ENCODE measurements around the gene EIF4ENIF1.
"Not testable (repeated sequence)": the region's sequence is repeated elsewhere in the genome, so short reads cannot be mapped to it uniquely, and the experiment has no call there.

Gene EIF4ENIF1

DNA sequence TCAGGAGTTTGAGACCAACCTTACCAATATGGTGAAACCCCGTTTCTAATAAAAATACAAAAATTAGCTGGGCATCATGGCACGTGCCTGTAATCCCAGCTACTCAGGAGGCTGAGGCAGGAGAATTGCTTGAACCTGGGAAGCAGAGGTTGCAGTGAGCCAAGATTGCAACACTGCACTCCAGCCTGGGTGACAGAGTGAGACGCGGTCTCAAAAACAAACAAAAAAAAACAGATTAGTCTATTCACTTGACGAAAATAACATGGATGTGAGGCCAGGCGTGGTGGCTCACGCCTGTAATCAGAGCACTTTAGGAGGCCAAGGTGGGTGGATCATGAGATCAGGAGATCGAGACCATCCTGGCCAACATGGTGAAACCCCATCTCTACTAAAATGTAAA is 7.2 kb downstream of the EIF4ENIF1 start:
- H2BK120ac ChIP-seq (ENCODE audit: low read depth, low read length); H3K14ac ChIP-seq (ENCODE audit: low read length in 2 of 2); H4K8ac ChIP-seq (ENCODE audit: low read length); H2BK15ac ChIP-seq (ENCODE audit: low read depth, poor library complexity, severe bottlenecking); H3K23ac ChIP-seq (ENCODE audit: low read length in 2 of 2); H2AK5ac ChIP-seq (ENCODE audit: low read length, severe bottlenecking); H3K27ac ChIP-seq (ENCODE audit: low read length, poor library complexity, severe bottlenecking); H3K4me2 ChIP-seq (ENCODE audit: low read length, poor library complexity, severe bottlenecking); H3K4me1 ChIP-seq (ENCODE audit: control insufficient read depth, insufficient read depth, low read depth, low read length); H2BK12ac ChIP-seq (ENCODE audit: low read length in 2 of 2); H2AFZ ChIP-seq (ENCODE audit: low read depth, low read length); H4K91ac ChIP-seq (ENCODE audit: low read length); H3K4me3 ChIP-seq (ENCODE audit: insufficient read depth in 1 of 2, low read depth in 1 of 2, low read length in 2 of 2); H3K18ac ChIP-seq (ENCODE audit: low read depth in 1 of 2, low read length in 2 of 2); H3K27me3 ChIP-seq (ENCODE audit: control insufficient read depth in 1 of 2, insufficient read depth in 1 of 2, low read length in 2 of 2); DNase-seq; H3K79me1 ChIP-seq (replicated peaks; ENCODE audit: low read length, poor library complexity, severe bottlenecking); H3K9me3 ChIP-seq (ENCODE audit: control insufficient read depth, low read length); H3K9ac ChIP-seq (ENCODE audit: low read length); H2BK5ac ChIP-seq (ENCODE audit: low read depth, low read length, poor library complexity, severe bottlenecking); H3K4ac ChIP-seq (ENCODE audit: low read depth in 1 of 2, low read length in 2 of 2): not testable (repeated sequence)
- H3K36me3 ChIP-seq (ENCODE audit: control insufficient read depth in 1 of 2, insufficient read depth in 2 of 2, low read depth in 1 of 2, low read length in 2 of 2), result peaks cover 51 to 88% of the 10 kb centered on the region in 2 experiments
- 98% methylated on average over 8 of the region's 8 CpGs for WGBS

DNA sequence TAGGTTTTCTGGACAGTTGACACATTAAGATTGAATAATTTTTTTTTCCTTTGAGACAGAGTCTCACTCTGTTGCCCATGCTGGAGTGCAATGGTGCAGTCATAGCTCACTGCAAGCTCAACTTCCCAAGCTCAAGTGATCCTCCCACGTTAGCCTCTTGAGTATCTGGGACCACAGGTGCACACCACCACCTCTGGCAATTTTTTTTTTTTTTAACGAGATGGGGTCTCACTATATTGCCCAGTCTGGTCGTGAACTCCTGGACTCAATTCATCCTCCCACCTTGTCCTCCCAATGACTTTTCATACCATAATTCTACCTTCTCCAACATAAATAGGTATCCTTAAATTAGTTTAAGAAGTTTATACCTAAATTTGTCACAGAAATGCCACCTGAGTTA is 8.5 kb downstream of the EIF4ENIF1 start:
- Histone ChIP-seq H3K4ac (ENCODE audit: low read depth in 1 of 2, low read length in 2 of 2) (no peak overlapping the region), H2BK15ac (ENCODE audit: low read depth, poor library complexity, severe bottlenecking) (no peak overlapping the region)
- 78% methylated on average over 2 of the region's 3 CpGs for WGBS

DNA sequence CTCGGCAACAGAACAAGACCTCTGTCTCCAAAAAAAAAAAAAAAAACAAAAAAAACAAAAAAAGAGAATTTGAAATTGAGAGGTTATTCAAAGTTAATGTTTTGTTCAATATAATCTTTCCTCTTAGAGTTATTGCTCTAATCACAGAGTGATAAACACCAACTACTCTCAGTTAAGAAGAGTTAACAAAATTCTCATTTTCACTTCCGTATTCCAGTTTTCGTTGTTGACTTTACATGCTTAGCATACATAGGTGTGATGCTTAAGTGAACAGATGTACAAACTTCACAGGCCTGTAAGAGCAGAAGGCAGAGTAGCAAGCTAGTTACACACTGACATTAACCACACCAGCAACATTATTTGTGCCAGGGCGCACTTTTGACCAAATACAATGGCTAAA is 12.3 kb downstream of the EIF4ENIF1 start:
- no peak overlapping the region for H3K9ac ChIP-seq (ENCODE audit: low read length)
- no peak overlapping the region for H3K4me3 ChIP-seq (ENCODE audit: insufficient read depth in 1 of 2, low read depth in 1 of 2, low read length in 2 of 2)
- no peak overlapping the region for H2BK15ac ChIP-seq (ENCODE audit: low read depth, poor library complexity, severe bottlenecking)
- H3K27me3 ChIP-seq (ENCODE audit: control insufficient read depth in 1 of 2, insufficient read depth in 1 of 2, low read length in 2 of 2), result no peaks in the 10 kb centered on the region
- H3K4me1 ChIP-seq (ENCODE audit: control insufficient read depth, insufficient read depth, low read depth, low read length), result peaks cover 4% of the 10 kb centered on the region
- H2BK12ac ChIP-seq (ENCODE audit: low read length in 2 of 2), result no peak overlapping the region
- H2AK5ac ChIP-seq (ENCODE audit: low read length, severe bottlenecking), result no peak overlapping the region
- no peak overlapping the region for H3K4ac ChIP-seq (ENCODE audit: low read depth in 1 of 2, low read length in 2 of 2)
- no peak overlapping the region for H2BK120ac ChIP-seq (ENCODE audit: low read depth, low read length)
- no peak overlapping the region for H3K23ac ChIP-seq (ENCODE audit: low read length in 2 of 2)
- no peak overlapping the region for H2BK5ac ChIP-seq (ENCODE audit: low read depth, low read length, poor library complexity, severe bottlenecking)
- WGBS, result 100% methylated on average over 1 of the region's 4 CpGs
- H3K14ac ChIP-seq (ENCODE audit: low read length in 2 of 2), result no peak overlapping the region
- H2AFZ ChIP-seq (ENCODE audit: low read depth, low read length), result no peak overlapping the region
- H3K4me2 ChIP-seq (ENCODE audit: low read length, poor library complexity, severe bottlenecking), result no peak overlapping the region
- H4K91ac ChIP-seq (ENCODE audit: low read length), result no peak overlapping the region
- H3K79me1 ChIP-seq (replicated peaks; ENCODE audit: low read length, poor library complexity, severe bottlenecking), result peaks cover 4% of the 10 kb centered on the region
- DNase-seq, result no peak
- H3K9me3 ChIP-seq (ENCODE audit: control insufficient read depth, low read length), result no peaks in the 10 kb centered on the region
- H3K36me3 ChIP-seq (ENCODE audit: control insufficient read depth in 1 of 2, insufficient read depth in 2 of 2, low read depth in 1 of 2, low read length in 2 of 2), result peaks cover 33 to 78% of the 10 kb centered on the region in 2 experiments
- no peak overlapping the region for H4K8ac ChIP-seq (ENCODE audit: low read length)
- H3K27ac ChIP-seq (ENCODE audit: low read length, poor library complexity, severe bottlenecking), result no peak overlapping the region
- H3K18ac ChIP-seq (ENCODE audit: low read depth in 1 of 2, low read length in 2 of 2), result no peak overlapping the region

More for the DNA sequence above, 8.5 kb downstream of the EIF4ENIF1 start:
- no peak for DNase-seq
- Histone ChIP-seq H2AK5ac (ENCODE audit: low read length, severe bottlenecking) (no peak overlapping the region), H3K27ac (ENCODE audit: low read length, poor library complexity, severe bottlenecking) (no peak overlapping the region), H3K79me1 (replicated peaks; ENCODE audit: low read length, poor library complexity, severe bottlenecking) (peaks cover 2% of the 10 kb centered on the region), H3K4me2 (ENCODE audit: low read length, poor library complexity, severe bottlenecking) (no peak overlapping the region), H3K18ac (ENCODE audit: low read depth in 1 of 2, low read length in 2 of 2) (no peak overlapping the region), H4K91ac (ENCODE audit: low read length) (no peak overlapping the region), H4K8ac (ENCODE audit: low read length) (no peak overlapping the region), H2BK120ac (ENCODE audit: low read depth, low read length) (no peak overlapping the region), H3K27me3 (ENCODE audit: control insufficient read depth in 1 of 2, insufficient read depth in 1 of 2, low read length in 2 of 2) (no peaks in the 10 kb centered on the region), H2BK12ac (ENCODE audit: low read length in 2 of 2) (no peak overlapping the region), H3K9me3 (ENCODE audit: control insufficient read depth, low read length) (no peaks in the 10 kb centered on the region), H3K14ac (ENCODE audit: low read length in 2 of 2) (no peak overlapping the region), H3K36me3 (ENCODE audit: control insufficient read depth in 1 of 2, insufficient read depth in 2 of 2, low read depth in 1 of 2, low read length in 2 of 2) (peaks cover 49 to 90% of the 10 kb centered on the region in 2 experiments), H2AFZ (ENCODE audit: low read depth, low read length) (no peak overlapping the region), H2BK5ac (ENCODE audit: low read depth, low read length, poor library complexity, severe bottlenecking) (no peak overlapping the region), H3K9ac (ENCODE audit: low read length) (no peak overlapping the region), H3K4me3 (ENCODE audit: insufficient read depth in 1 of 2, low read depth in 1 of 2, low read length in 2 of 2) (no peak overlapping the region), H3K23ac (ENCODE audit: low read length in 2 of 2) (no peak overlapping the region), H3K4me1 (ENCODE audit: control insufficient read depth, insufficient read depth, low read depth, low read length) (no peaks in the 10 kb centered on the region)

DNA sequence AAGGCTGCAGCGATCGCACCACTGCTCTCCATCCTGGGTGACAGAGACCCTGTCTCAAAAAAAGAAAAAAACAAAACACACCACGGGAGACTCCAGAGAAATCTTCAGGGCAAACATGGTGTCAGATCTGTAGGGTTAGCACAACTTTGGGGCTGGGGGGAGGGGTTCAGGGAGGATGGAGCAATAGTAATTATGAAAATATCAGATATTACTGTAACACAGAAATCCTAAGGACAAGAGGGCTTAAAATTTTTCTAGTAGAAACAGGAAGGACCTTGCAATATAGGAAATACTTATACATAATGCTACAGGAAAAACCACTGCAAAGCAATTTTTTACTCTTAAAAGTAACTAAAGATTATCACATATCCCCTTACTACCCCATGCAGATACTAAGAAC is 13.8 kb downstream of the EIF4ENIF1 start:
- Histone ChIP-seq H3K18ac (ENCODE audit: low read depth in 1 of 2, low read length in 2 of 2) (no peak overlapping the region), H3K4me1 (ENCODE audit: control insufficient read depth, insufficient read depth, low read depth, low read length) (peaks cover 4% of the 10 kb centered on the region), H3K14ac (ENCODE audit: low read length in 2 of 2) (no peak overlapping the region), H3K27me3 (ENCODE audit: control insufficient read depth in 1 of 2, insufficient read depth in 1 of 2, low read length in 2 of 2) (no peaks in the 10 kb centered on the region), H4K8ac (ENCODE audit: low read length) (no peak overlapping the region), H2BK12ac (ENCODE audit: low read length in 2 of 2) (no peak overlapping the region), H3K9me3 (ENCODE audit: control insufficient read depth, low read length) (no peaks in the 10 kb centered on the region), H3K36me3 (ENCODE audit: control insufficient read depth in 1 of 2, insufficient read depth in 2 of 2, low read depth in 1 of 2, low read length in 2 of 2) (peaks cover 30 to 75% of the 10 kb centered on the region in 2 experiments), H2AK5ac (ENCODE audit: low read length, severe bottlenecking) (no peak overlapping the region), H4K91ac (ENCODE audit: low read length) (no peak overlapping the region), H3K4me2 (ENCODE audit: low read length, poor library complexity, severe bottlenecking) (no peak overlapping the region), H3K23ac (ENCODE audit: low read length in 2 of 2) (no peak overlapping the region), H3K4me3 (ENCODE audit: insufficient read depth in 1 of 2, low read depth in 1 of 2, low read length in 2 of 2) (no peak overlapping the region), H2AFZ (ENCODE audit: low read depth, low read length) (no peak overlapping the region), H3K79me1 (replicated peaks; ENCODE audit: low read length, poor library complexity, severe bottlenecking) (peaks cover 6% of the 10 kb centered on the region), H2BK120ac (ENCODE audit: low read depth, low read length) (no peak overlapping the region), H3K9ac (ENCODE audit: low read length) (no peak overlapping the region), H2BK5ac (ENCODE audit: low read depth, low read length, poor library complexity, severe bottlenecking) (no peak overlapping the region), H3K4ac (ENCODE audit: low read depth in 1 of 2, low read length in 2 of 2) (no peak overlapping the region), H3K27ac (ENCODE audit: low read length, poor library complexity, severe bottlenecking) (peak overlapping the region; percentile 13), H2BK15ac (ENCODE audit: low read depth, poor library complexity, severe bottlenecking) (no peak overlapping the region)
- WGBS, result 80% methylated on average over 2 of the region's 3 CpGs
- DNase-seq, result no peak
